GM19328 (cell line): ENCODE measurements around the gene CD300LB.

ENCODE experiments used
- ATAC-seq: cut with Tn5 transposase; IDR thresholded peaks from one replicate; pipeline ENCODE4 v1.9.1; 2021; ENCODE audit warnings: mild to moderate bottlenecking, moderate library complexity; ENCODE audit not compliant: unreplicated experiment

Gene CD300LB

DNA sequence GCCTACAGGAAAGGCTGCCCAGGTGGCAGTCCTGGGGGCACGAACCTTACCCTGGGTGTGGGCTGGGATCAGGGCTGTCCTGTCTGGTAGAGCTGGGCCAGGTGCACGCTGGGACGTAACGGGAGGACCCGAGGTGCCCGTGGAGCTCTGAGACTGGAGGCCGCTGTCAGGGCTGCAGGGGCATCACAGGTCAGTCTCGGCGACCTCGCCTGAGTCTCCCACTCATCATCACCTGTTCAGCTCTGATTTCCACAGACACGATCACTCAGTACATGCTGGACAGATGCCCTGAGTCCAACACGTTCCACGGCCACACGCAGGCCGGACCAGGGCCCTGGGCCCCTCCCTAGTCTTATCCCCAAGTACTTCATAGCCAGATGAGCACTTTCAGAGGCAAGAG is 19.3 kb upstream of the CD300LB start:
- no peak for ATAC-seq

DNA sequence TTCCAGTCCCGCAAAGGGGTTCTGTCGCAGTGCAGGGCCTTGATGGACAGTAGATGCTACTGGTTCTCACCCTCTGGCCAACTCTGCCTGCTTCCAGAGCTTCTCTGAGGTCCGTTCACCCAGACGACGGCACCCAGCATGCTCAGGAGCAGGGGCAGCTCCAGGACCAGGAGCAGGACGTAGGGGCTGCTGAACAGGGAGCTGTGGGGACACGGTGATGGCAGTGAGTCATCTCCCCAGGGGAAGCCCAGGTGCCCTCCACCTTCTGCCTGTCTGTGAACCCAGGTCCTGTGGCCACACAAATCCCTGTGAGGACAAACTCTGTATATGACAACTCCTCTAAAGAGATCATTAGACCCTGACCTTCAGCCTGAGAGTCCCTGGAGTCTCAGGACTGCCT is 18.1 kb upstream of the CD300LB start:
- no peak for ATAC-seq

DNA sequence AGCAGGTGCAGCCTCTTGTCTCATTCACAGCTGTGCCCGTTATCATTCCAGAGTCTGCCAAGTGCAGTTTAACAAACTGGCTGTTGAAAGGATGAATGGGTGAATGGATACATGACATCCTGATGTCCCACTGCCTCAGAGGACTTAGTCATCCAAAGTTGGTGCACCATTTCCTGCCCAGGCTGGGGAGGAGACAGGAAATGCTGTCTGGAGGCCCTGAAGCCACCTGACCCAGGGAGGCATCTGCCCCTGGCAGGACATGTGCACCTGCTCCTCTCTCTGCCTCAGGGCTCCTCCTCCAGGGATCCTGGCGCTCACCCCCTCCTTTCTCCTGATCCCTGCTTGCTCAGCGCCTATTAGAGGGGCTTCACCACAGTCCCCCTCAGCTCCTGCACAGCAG is 16.5 kb upstream of the CD300LB start:
- ATAC-seq, result no peak

- ATAC-seq, result no peak
Observed at GRCh38 chr17:74547264-74547663, 16.0 kb upstream of the CD300LB start.

DNA sequence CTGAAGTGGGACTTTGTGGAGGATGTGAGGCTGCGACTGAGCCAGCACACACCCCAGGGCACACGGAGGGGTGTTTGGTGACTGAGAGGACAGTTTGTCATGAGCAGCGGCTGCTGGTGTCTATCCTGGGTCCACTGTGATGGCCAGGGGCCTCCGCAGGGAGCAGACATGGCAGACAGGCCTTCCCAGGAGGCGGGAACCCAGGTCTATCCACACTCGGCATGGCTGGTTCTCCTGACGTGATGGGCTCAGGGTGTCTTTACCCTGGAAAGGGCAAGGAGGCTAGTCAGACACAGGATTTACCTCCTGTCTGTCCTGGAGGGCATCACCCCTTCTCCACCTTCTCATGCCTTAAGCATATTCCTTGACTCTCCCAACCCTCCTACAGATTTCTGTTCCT is 15.3 kb upstream of the CD300LB start:
- no peak for ATAC-seq

GRCh38 chr17:74545843-74546230 is 14.6 kb upstream of the CD300LB start, which contains the start of gene CD300C:
TSS of gene CD300C (minus strand) at chr17:74546115. CDS start at chr17:74545782, 333 bp downstream.
- no peak for ATAC-seq

- ATAC-seq, result no peak
Observed at GRCh38 chr17:74544991-74545842, 13.9 kb upstream of the CD300LB start.

DNA sequence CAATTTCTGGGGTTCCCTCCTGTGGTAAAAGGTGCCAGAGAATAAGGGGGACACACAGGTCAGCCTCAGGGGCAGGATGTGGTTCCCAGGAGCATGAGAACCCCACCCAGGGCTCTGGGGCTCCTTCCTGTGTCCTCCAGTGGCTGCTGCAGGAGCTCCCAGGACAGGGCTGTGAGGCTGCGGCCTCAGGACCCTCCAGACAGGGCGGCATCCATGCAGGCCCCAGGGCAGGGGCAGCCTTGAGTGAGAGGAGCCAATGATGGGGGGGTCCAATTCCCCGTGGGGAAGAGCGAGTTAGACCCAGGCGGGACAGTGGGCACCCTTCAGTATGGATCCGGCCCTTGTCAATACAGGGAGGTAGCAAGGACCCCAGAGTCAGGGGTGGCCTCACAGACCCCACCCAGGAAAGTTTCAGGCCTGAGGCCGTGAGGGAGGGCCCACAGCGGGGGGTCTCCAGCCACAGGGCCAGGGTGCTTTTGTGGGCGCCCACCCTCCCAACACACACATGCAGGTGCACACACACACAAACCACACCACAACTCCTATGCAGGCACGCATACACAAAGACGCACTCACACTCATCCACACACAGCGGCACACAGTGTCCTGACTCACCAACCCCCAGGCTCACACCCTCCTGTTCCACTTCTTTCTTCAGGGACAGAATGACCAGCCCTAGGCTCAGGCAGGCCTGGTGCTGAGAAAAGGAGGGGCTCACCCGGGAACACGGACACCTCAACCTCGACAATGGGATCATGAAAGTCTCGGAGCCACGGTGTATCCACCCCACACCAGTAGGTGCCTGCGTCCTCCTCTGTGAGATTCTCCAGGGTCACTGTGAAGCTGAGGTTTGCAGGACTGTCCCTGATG is 12.9 kb upstream of the CD300LB start:
- no peak for ATAC-seq

GRCh38 chr17:74543406-74543805 is 12.1 kb upstream of the CD300LB start:
- ATAC-seq, result no peak

DNA sequence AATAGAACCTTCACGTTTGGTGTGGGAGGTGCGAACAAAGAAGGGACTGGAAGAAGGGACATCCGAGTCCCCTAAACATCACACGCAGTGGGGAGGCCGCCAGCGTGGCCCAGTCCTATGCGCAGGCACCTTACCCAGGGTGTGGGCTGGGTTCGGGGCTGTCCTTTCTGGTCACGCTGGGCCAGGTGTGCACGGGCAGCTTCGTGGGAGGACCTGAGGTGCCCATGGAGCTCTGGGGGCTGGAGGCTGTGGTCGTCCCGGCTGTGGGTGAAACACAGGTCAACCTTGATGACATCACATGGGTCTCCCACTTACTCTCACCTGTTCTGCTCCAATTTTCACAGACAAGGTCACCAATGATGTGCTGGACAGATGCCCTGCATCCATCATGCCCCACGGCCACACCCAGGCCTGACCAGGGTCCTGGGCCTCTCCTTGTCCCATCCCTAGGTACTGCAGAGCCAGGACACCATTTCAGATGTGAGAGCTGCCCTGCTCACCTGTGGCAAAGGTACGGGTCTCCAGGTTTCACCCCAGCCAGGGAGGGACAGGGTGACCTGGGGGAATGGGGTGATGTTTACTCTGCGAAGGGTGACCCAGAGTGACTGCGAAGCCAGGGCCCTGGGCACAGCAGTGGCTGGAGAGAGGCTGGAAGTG is 11.6 kb upstream of the CD300LB start:
- ATAC-seq, result no peak

DNA sequence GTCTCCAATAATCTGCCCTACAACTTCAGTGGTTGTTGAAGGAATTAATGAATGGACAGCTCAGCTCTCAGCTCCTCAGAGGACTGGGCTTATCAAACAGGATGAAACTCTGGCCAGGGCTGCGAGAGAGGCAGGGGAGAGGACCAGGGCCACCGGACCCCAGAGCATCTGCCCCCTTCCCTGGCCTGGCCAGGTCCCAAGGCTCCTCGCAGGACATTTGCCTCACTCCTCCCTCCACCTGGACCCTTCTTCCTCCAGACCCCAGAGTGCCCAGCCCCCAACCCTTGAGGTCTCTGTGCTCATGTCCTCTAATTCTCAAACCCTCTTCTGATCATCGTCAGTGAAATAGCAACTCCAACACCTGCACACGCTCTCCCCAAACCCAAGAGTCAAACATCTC is 10.9 kb upstream of the CD300LB start:
- no peak for ATAC-seq

GRCh38 chr17:74541176-74542111 is 10.2 kb upstream of the CD300LB start:
- ATAC-seq, result no peak

DNA sequence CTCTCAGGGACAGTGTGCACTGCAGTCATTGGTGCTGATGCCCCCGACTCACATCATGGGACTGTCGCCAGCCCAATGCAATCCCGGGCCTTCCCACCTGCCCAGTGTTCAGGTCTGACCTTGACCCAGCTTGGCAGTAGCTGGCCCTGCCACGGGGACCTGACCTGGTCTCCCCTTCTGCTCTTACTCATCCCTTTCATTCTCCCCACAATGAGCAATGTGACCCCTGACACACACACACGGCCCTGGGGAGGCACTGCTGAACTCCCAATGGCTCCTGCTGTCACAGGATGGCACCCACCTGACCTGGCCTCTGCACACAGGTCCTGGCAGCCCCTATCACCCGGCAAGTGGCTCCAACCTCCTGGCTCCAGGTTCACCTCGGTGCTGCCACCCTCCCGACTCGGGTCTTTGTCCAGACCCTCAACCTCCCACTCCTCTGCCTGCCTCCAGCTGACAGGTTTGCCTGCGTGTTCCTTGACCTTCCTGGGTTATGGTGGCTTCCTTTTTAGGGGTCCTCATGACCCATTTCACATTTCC is 8.1 kb upstream of the CD300LB start:
- no peak for ATAC-seq

DNA sequence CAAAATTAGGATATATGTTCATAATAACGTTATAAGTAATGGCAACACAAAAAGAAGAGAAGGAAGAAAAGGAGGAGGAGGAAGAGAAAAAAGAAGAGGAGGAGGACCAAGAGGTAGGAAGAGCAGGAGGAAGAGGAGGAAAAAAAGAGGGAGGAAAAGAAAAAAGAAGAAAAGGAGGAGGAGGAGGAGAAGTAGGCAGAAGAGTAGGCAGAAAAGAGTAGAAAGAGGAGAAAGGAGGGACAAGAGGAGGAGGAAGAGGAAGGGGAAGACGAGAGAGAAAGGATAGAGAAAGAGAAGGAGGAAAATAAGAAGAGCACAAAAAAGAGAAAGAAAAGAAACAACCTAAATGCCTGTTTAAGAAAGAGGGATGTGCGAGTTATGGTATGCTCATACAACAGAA is 5.6 kb upstream of the CD300LB start:
- no peak for ATAC-seq

- ATAC-seq, result no peak
Observed at GRCh38 chr17:74532115-74532514, 840 bp upstream of the CD300LB start.

- no peak for ATAC-seq
Observed at GRCh38 chr17:74530831-74531150, 484 bp downstream of the CD300LB start.

GRCh38 chr17:74529243-74529642 is 2.0 kb downstream of the CD300LB start:
- ATAC-seq, result no peak

DNA sequence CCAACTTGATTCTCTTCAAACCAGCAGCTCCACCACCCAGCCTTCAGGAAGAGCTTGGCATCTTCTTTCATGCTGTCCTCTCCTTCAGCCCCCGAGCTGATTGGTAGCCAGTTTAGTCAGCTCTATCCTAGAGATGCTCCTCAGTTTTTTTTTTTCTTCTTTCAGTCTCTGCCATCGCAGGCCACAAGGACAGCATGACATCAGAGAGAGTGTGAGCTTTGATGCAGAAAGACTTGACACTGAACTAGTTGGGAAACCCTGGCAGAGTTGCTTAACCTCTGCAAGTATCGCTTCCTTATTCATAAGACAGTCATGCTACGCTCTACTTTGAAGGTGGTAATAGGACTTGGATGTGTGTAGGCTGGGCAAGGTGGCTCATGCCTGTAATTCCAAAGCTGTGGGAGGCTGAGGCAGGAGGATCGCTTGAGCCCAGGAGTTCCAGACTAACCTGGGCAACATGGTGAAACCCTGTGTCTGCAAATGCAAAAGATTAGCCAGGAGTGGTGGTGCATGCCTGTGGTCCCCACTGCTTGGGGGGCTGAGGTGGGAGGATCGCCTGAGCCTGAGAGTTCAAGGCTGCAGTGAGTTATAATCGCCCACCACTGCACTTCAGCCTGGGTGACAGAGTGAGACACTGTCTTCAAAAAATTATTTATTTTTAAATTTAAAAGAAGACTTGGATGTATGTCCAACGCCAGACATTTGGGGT is 2.6 kb downstream of the CD300LB start:
- peak; percentile 69 for ATAC-seq

DNA sequence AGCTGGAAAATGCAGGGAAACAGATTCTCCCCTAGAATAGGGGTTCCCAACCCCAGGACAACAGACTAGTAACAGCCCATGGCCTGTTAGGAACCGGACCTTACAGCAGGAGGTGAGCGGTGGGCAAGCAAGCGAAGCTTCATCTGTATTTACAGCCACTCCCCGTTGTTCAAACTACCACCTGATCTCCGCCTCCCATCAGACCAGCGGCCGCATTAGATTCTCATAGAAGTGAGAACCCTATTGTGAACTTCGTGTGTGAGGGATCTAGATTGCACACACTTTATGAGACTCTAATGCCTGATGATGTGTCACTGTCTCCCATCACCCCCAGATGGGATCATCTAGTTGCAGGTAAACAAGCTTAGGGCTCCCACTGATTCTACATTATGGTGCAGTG is 3.5 kb downstream of the CD300LB start:
- no peak for ATAC-seq

GRCh38 chr17:74527081-74527480 is 4.2 kb downstream of the CD300LB start:
- ATAC-seq, result no peak
